Upper lobe of left lung (tissue), 4 donors: ENCODE data around the gene ASTL.

Experiments used
- EP300 ChIP-seq, 4 donors: sonication (generic); formaldehyde crosslinking; IDR thresholded peaks; one replicate each; pipeline ENCODE4 v1.5.1; 2017; ENCODE audit warnings: antibody characterized with exemption in 4 of 4, control low read depth in 2 of 4
- POLR2A ChIP-seq, 4 donors: fragments of 450-650 bp; IDR thresholded peaks; one replicate each; pipeline ENCODE4 v1.5.1; 2016 to 2017; ENCODE audit warnings: antibody characterized with exemption in 4 of 4, mild to moderate bottlenecking in 2 of 4
- POLR2AphosphoS5 ChIP-seq, 2 donors: sonication (generic); formaldehyde crosslinking; IDR thresholded peaks; one replicate each; pipeline ENCODE4 v1.5.1; 2017; ENCODE audit warnings: antibody characterized with exemption in 2 of 2
- TF ChIP-seq, protein P1 (sequence below), 6 experiments: fragments of 450-650 bp in 4 of 6; fragments of 200-600 bp in 2 of 6; sonication (generic) in 2 of 6; IDR thresholded peaks; one replicate each; pipeline ENCODE4 v1.5.1; 2016 to 2019; ENCODE audit warnings: antibody characterized with exemption in 6 of 6

DNA sequence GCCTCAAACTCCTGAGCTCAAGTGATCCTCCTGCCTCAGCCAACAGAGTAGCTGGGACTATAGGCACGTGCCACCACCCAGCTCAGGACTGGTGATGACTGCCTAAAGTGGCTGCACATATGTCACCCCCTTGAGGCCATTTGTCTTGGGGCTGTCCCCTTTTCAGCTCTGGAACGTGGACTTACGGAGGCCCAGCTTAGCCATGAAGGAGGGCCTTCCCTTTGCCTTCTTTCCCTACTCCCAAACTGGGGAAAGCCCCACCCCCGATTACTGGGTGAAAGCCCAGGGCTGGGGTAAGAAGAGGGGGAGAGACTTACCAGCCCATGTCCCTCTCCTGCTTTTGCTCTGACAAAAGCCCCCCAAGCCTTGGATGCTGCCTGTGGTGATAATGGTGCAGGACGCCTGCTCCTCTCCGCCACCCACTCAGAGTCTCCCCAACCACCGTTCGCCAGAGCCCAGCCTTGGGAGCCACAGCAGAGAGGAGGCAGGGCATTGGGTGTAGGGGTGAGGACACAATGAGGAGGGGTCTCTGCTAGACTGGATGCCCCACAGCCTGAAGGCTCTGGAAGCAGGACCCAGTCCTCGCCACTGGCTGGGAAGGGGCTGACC is 9.4 kb upstream of the ASTL start:
- TF ChIP-seq, protein P1, sequence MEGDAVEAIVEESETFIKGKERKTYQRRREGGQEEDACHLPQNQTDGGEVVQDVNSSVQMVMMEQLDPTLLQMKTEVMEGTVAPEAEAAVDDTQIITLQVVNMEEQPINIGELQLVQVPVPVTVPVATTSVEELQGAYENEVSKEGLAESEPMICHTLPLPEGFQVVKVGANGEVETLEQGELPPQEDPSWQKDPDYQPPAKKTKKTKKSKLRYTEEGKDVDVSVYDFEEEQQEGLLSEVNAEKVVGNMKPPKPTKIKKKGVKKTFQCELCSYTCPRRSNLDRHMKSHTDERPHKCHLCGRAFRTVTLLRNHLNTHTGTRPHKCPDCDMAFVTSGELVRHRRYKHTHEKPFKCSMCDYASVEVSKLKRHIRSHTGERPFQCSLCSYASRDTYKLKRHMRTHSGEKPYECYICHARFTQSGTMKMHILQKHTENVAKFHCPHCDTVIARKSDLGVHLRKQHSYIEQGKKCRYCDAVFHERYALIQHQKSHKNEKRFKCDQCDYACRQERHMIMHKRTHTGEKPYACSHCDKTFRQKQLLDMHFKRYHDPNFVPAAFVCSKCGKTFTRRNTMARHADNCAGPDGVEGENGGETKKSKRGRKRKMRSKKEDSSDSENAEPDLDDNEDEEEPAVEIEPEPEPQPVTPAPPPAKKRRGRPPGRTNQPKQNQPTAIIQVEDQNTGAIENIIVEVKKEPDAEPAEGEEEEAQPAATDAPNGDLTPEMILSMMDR (IDR thresholded peaks at IDR 0.05): no peak
- no peak for TF ChIP-seq POLR2A (IDR thresholded peaks at IDR 0.05)
- no peak for TF ChIP-seq EP300 (IDR thresholded peaks at IDR 0.05)
- TF ChIP-seq POLR2AphosphoS5 (IDR thresholded peaks at IDR 0.05): no peak
